ENCODE results near the gene MRPL20. TPM values are rescaled to one million over a fixed set of nuclear protein-coding genes. Genes with fewer than 3 reads are reported as not detected.

MRPL20 gene
- total and polyA plus RNA-seq, 9 of the 15 experiments (the other 6 are each of a cell fraction or from before 2014, with no cell fraction given) = 180 to 671 (median 229) TPM

GRCh38 chr1:1435911-1436629 is 29.0 kb upstream of the MRPL20 start (continued):
- no peak for TF ChIP-seq SLC30A9 (CRISPR knock-in tag; IDR thresholded peaks at IDR 0.05)
- no peak for TF ChIP-seq TFAP4 (CRISPR knock-in tag; IDR thresholded peaks at IDR 0.05; ENCODE audit: borderline replicate concordance)
- TF ChIP-seq ZNF75A (CRISPR knock-in tag; IDR thresholded peaks at IDR 0.05) = no peak
- TF ChIP-seq HNRNPUL1 (IDR thresholded peaks at IDR 0.05; ENCODE audit: low read length) = no peak
- no peak for TF ChIP-seq POLR3A (IDR thresholded peaks at IDR 0.05; ENCODE audit: borderline replicate concordance, extremely low read depth, insufficient read depth, insufficient read length)
- TF ChIP-seq NBN (IDR thresholded peaks at IDR 0.05; ENCODE audit: low read depth) = no peak
- TF ChIP-seq PTBP1 (IDR thresholded peaks at IDR 0.05; ENCODE audit: low read depth, low read length) = no peak
- TF ChIP-seq ZNF280B (CRISPR knock-in tag; IDR thresholded peaks at IDR 0.05) = no peak
- no peak for TF ChIP-seq MAFK (IDR thresholded peaks at IDR 0.05; ENCODE audit: low read length)
- TF ChIP-seq ZNF224 (CRISPR knock-in tag; IDR thresholded peaks at IDR 0.05) = no peak
- no peak for TF ChIP-seq SFPQ (IDR thresholded peaks at IDR 0.05; ENCODE audit: low read depth, low read length)
- 0 out of 2 replicates have a peak, but pooled peaks have one; percentile 5 for TF ChIP-seq KDM2B (CRISPR knock-in tag; IDR thresholded peaks at IDR 0.05)
- TF ChIP-seq ZFX (CRISPR knock-in tag; IDR thresholded peaks at IDR 0.05) = peak; percentile 13
- TF ChIP-seq KHSRP (IDR thresholded peaks at IDR 0.05) = no peak
- no peak for TF ChIP-seq COPS2 (conservative IDR thresholded peaks at IDR 0.05)
- no peak for TF ChIP-seq NR0B1 (IDR thresholded peaks at IDR 0.05; ENCODE audit: partially characterized antibody)
- no peak for TF ChIP-seq EGR1 (conservative IDR thresholded peaks at IDR 0.05)
- no peak for TF ChIP-seq SAFB2 (IDR thresholded peaks at IDR 0.05; ENCODE audit: borderline replicate concordance, low read depth, low read length, severe bottlenecking)
- TF ChIP-seq BRD9 (IDR thresholded peaks at IDR 0.05; ENCODE audit: low read depth, partially characterized antibody) = no peak
- no peak for TF ChIP-seq CREB3 (tag; conservative IDR thresholded peaks at IDR 0.05; ENCODE audit: low read depth)
- no peak for TF ChIP-seq ELF1 (tag; IDR thresholded peaks at IDR 0.05)
- no peak for TF ChIP-seq ZNF764 (CRISPR knock-in tag; IDR thresholded peaks at IDR 0.05; ENCODE audit: low read depth)
- peak; percentile 63 for TF ChIP-seq BCOR (IDR thresholded peaks at IDR 0.05)
